Activated CD4-positive, alpha-beta T cell treated with anti-CD3 and anti-CD28 coated beads, Interleukin-2, amount 10 ng/mL, durations not matched to agents 7 days and 5 days (primary cell): ENCODE data around the gene ISG15. TPM values are rescaled to one million over a fixed set of nuclear protein-coding genes. Genes with fewer than 3 reads are reported as not detected.
"Not testable (repeated sequence)": the region's sequence is repeated elsewhere in the genome, so short reads cannot be mapped to it uniquely, and the experiment has no call there.

ENCODE experiments used
- CTCF ChIA-PET: fragments of 350-600 bp; sonication (Branson Sonifier 250); formaldehyde crosslinking; loops from one replicate; lab custom pipeline; 2021; ENCODE audit warnings: antibody characterized with exemption; lab: Charles Lee
- POLR2A ChIA-PET: fragments of 350-600 bp; sonication (Branson Sonifier 250); formaldehyde crosslinking; loops from one replicate; lab custom pipeline; 2021; ENCODE audit warnings: antibody characterized with exemption; lab: Charles Lee
- DNase-seq: peaks from one replicate; pipeline ENCODE4 v3.0.0-alpha.2; 2020
- H3K27ac Mint-ChIP-seq: one replicate; pipeline ENCODE4 v1.8.0; 2021; ENCODE audit warnings: mild to moderate bottlenecking, moderate library complexity, mixed read lengths
- H3K27me3 Mint-ChIP-seq: one replicate; pipeline ENCODE4 v1.8.0; 2021; ENCODE audit warnings: mixed read lengths
- H3K36me3 Mint-ChIP-seq: one replicate; pipeline ENCODE4 v1.8.0; 2021; ENCODE audit warnings: low read depth, mixed read lengths
- H3K4me1 Mint-ChIP-seq: one replicate; pipeline ENCODE4 v1.8.0; 2021; ENCODE audit warnings: mixed read lengths
- H3K4me3 Mint-ChIP-seq: one replicate; pipeline ENCODE4 v1.8.0; 2021; ENCODE audit warnings: mild to moderate bottlenecking, moderate library complexity, mixed read lengths
- H3K9me3 Mint-ChIP-seq: one replicate; pipeline ENCODE4 v1.8.0; 2021; ENCODE audit warnings: mixed read lengths
- total RNA-seq, 2 experiments: library from RNA; stranded (reverse); gene quantifications; one replicate each; pipeline ENCODE4 v1.2.3, GENCODE V29; 2021

Gene ISG15
- total RNA-seq, 2 experiments from 2014 or later: 237 to 332 TPM

GRCh38 chr1:970973-971730 lies 42.1 kb upstream of the ISG15 start:
- POLR2A ChIA-PET: no interaction called here

GRCh38 chr1:971751-972506 lies 41.4 kb upstream of the ISG15 start:
- ChIA-PET CTCF (interaction anchor here (0.9 to 1.4 kb wide), 3 partner anchors 8 to 46 kb away, joined by 3 to 5 read pairs (median 3); no protein-coding TSS in a partner anchor), POLR2A (no interaction called here)
- H3K9me3 Mint-ChIP-seq: peaks cover 3% of the 10 kb centered on the region

More at GRCh38 chr1:970973-971730, 42.1 kb upstream of the ISG15 start:
- no peak overlapping the region for H3K4me3 Mint-ChIP-seq
- peaks cover 8% of the 10 kb centered on the region for H3K4me1 Mint-ChIP-seq
- no peak for DNase-seq
- H3K27ac Mint-ChIP-seq: no peak overlapping the region
- CTCF ChIA-PET: interaction anchor here (1.4 kb wide), 1 partner anchor 45 kb away, joined by 3 read pairs; no protein-coding TSS in a partner anchor
- peaks cover 3% of the 10 kb centered on the region for H3K9me3 Mint-ChIP-seq
- H3K27me3 Mint-ChIP-seq: peaks cover 11% of the 10 kb centered on the region
- no peaks in the 10 kb centered on the region for H3K36me3 Mint-ChIP-seq

GRCh38 chr1:972726-973458 lies 40.4 kb upstream of the ISG15 start:
- CTCF ChIA-PET: interaction anchor here (0.9 to 1.0 kb wide), 2 partner anchors 9 to 11 kb away, joined by 3 to 5 read pairs; no protein-coding TSS in a partner anchor
- POLR2A ChIA-PET: no interaction called here
- no peaks in the 10 kb centered on the region for H3K36me3 Mint-ChIP-seq
- H3K4me3 Mint-ChIP-seq: no peak overlapping the region
- H3K27ac Mint-ChIP-seq: no peak overlapping the region
- H3K4me1 Mint-ChIP-seq: peaks cover 3% of the 10 kb centered on the region
- H3K9me3 Mint-ChIP-seq: peaks cover 3% of the 10 kb centered on the region
- no peak for DNase-seq
- H3K27me3 Mint-ChIP-seq: peaks cover 11% of the 10 kb centered on the region

More at GRCh38 chr1:971751-972506, 41.4 kb upstream of the ISG15 start:
- no peak for DNase-seq
- Mint-ChIP-seq H3K36me3 (no peaks in the 10 kb centered on the region), H3K27me3 (peaks cover 11% of the 10 kb centered on the region), H3K4me1 (peaks cover 7% of the 10 kb centered on the region), H3K4me3 (no peak overlapping the region), H3K27ac (no peak overlapping the region)

GRCh38 chr1:973459-974292 lies 39.6 kb upstream of the ISG15 start:
- POLR2A ChIA-PET: no interaction called here
- no peak overlapping the region for H3K27ac Mint-ChIP-seq

GRCh38 chr1:974293-974640 lies 39.0 kb upstream of the ISG15 start:
- DNase-seq: no peak
- H3K4me3 Mint-ChIP-seq: no peak overlapping the region
- ChIA-PET POLR2A (no interaction called here), CTCF (interaction anchor here (1.1 to 1.4 kb wide), 2 partner anchors 9 to 28 kb away, joined by 3 to 4 read pairs; no protein-coding TSS in a partner anchor)
- H3K27ac Mint-ChIP-seq: no peak overlapping the region
- peaks cover 7% of the 10 kb centered on the region for H3K9me3 Mint-ChIP-seq
- H3K4me1 Mint-ChIP-seq: peaks cover 6% of the 10 kb centered on the region
- peaks cover 3% of the 10 kb centered on the region for H3K36me3 Mint-ChIP-seq
- peaks cover 9% of the 10 kb centered on the region for H3K27me3 Mint-ChIP-seq

More at GRCh38 chr1:973459-974292, 39.6 kb upstream of the ISG15 start:
- CTCF ChIA-PET: interaction anchor here (1.1 to 1.4 kb wide), 2 partner anchors 9 to 29 kb away, joined by 3 to 4 read pairs; no protein-coding TSS in a partner anchor
- peaks cover 11% of the 10 kb centered on the region for H3K27me3 Mint-ChIP-seq
- peaks cover 3% of the 10 kb centered on the region for H3K36me3 Mint-ChIP-seq
- H3K9me3 Mint-ChIP-seq: peaks cover 7% of the 10 kb centered on the region
- no peak for DNase-seq
- H3K4me3 Mint-ChIP-seq: no peak overlapping the region
- peaks cover 6% of the 10 kb centered on the region for H3K4me1 Mint-ChIP-seq

GRCh38 chr1:974687-975328 lies 38.5 kb upstream of the ISG15 start:
- Mint-ChIP-seq H3K36me3 (peaks cover 3% of the 10 kb centered on the region), H3K4me1 (peaks cover 6% of the 10 kb centered on the region), H3K27ac (no peak overlapping the region), H3K27me3 (peaks cover 4% of the 10 kb centered on the region), H3K4me3 (no peak overlapping the region), H3K9me3 (peaks cover 4% of the 10 kb centered on the region)
- ChIA-PET CTCF (interaction anchor here (1.1 to 1.7 kb wide), 5 partner anchors 8 to 70 kb away, joined by 3 to 4 read pairs (median 4); no protein-coding TSS in a partner anchor), POLR2A (no interaction called here)
- DNase-seq: no peak

GRCh38 chr1:975365-975764 lies 37.9 kb upstream of the ISG15 start:
- CTCF ChIA-PET: interaction anchor here (0.7 to 1.7 kb wide), 7 partner anchors 9 to 122 kb away, joined by 3 to 5 read pairs (median 4); partner anchors contain the start of gene NOC2L
- Mint-ChIP-seq H3K36me3 (peaks cover 3% of the 10 kb centered on the region), H3K4me3 (no peak overlapping the region), H3K4me1 (peaks cover 6% of the 10 kb centered on the region), H3K27me3 (peaks cover 4% of the 10 kb centered on the region), H3K9me3 (peaks cover 4% of the 10 kb centered on the region), H3K27ac (no peak overlapping the region)
- POLR2A ChIA-PET: interaction anchor here (0.8 kb wide), 1 partner anchor 197 kb away, joined by 3 read pairs; no protein-coding TSS in a partner anchor
- no peak for DNase-seq

GRCh38 chr1:975896-976683 lies 37.2 kb upstream of the ISG15 start:
- Mint-ChIP-seq H3K4me3 (no peak overlapping the region), H3K27me3 (peaks cover 4% of the 10 kb centered on the region), H3K4me1 (peaks cover 6% of the 10 kb centered on the region), H3K9me3 (peaks cover 4% of the 10 kb centered on the region), H3K36me3 (peaks cover 3% of the 10 kb centered on the region), H3K27ac (peak overlapping the region; percentile 12)
- POLR2A ChIA-PET: interaction anchor here (0.8 kb wide), 1 partner anchor 197 kb away, joined by 3 read pairs; no protein-coding TSS in a partner anchor
- CTCF ChIA-PET: interaction anchor here (0.7 to 1.7 kb wide), 10 partner anchors 8 to 121 kb away, joined by 3 to 5 read pairs (median 4); partner anchors contain the start of genes HES4 and NOC2L
- peak; percentile 74 for DNase-seq

GRCh38 chr1:976791-977190 lies 36.5 kb upstream of the ISG15 start:
- H3K36me3 Mint-ChIP-seq, H3K4me3 Mint-ChIP-seq, H3K4me1 Mint-ChIP-seq, DNase-seq, H3K27ac Mint-ChIP-seq, H3K27me3 Mint-ChIP-seq, POLR2A ChIA-PET, H3K9me3 Mint-ChIP-seq: not testable (repeated sequence)
- CTCF ChIA-PET: interaction anchor here (0.7 to 1.7 kb wide), 5 partner anchors 8 to 87 kb away, joined by 3 to 5 read pairs (median 4); partner anchors contain the start of gene HES4

GRCh38 chr1:978069-978834 lies 35.0 kb upstream of the ISG15 start:
- DNase-seq: no peak
- peaks cover 6% of the 10 kb centered on the region for H3K4me1 Mint-ChIP-seq
- CTCF ChIA-PET: interaction anchor here (0.9 to 1.0 kb wide), 2 partner anchors 24 to 86 kb away, joined by 3 read pairs; no protein-coding TSS in a partner anchor
- peaks cover 3% of the 10 kb centered on the region for H3K36me3 Mint-ChIP-seq
- H3K9me3 Mint-ChIP-seq: peaks cover 4% of the 10 kb centered on the region
- POLR2A ChIA-PET: no interaction called here
- H3K27me3 Mint-ChIP-seq: peaks cover 5% of the 10 kb centered on the region
- no peak overlapping the region for H3K27ac Mint-ChIP-seq
- H3K4me3 Mint-ChIP-seq: no peak overlapping the region
